T-cell (primary cell): ENCODE data around the gene ERICH2. TPM values are rescaled to one million over a fixed set of nuclear protein-coding genes. Genes with fewer than 3 reads are reported as not detected.

Experiments
- ATAC-seq, 4 experiments: fragments of 200-7000 bp in 3 of 4; fragments of 150-1000 bp in 1 of 4; cut with Tn5 transposase; replicated peaks in 1 of 4; 1 replicate in 3 of 4; 2 replicates in 1 of 4; pipeline ENCODE4 v1.10.0; 2021; ENCODE audit warnings: moderate library complexity in 3 of 4, mild to moderate bottlenecking in 2 of 4, moderate number of reproducible peaks in 1 of 4
- CTCF ChIA-PET, 2 donors: fragments of 300-600 bp; sonication (Branson Sonifier 250); formaldehyde crosslinking; loops; one replicate each; lab custom pipeline; 2022; ENCODE audit warnings: antibody characterized with exemption in 2 of 2; lab: Charles Lee
- POLR2A ChIA-PET, 2 donors: fragments of 300-600 bp; sonication (Branson Sonifier 250); formaldehyde crosslinking; loops; one replicate each; lab custom pipeline; 2022; ENCODE audit warnings: antibody characterized with exemption in 2 of 2; lab: Charles Lee
- DNase-seq, 35 experiments: peaks; one replicate each; pipeline versions ENCODE4 v3.0.0 to v3.0.0-alpha.2; 2013 to 2023
- H3K27ac ChIP-seq: one replicate; pipeline ENCODE4 v1.5.1; 2013; ENCODE audit warnings: low read length
- H3K27me3 ChIP-seq, 2 experiments: replicated peaks in 1 of 2; 1 replicate in 1 of 2; 2 replicates in 1 of 2; pipeline versions ENCODE4 v1.6.1 to v1.7.0; 2013; ENCODE audit warnings: low read length in 1 of 2, mixed read lengths in 1 of 2; ENCODE audit not compliant: control insufficient read depth in 2 of 2, insufficient read depth in 2 of 2; ENCODE audit errors: extremely low read depth in 1 of 2
- H3K36me3 ChIP-seq, 2 donors: 1 replicate in 1 of 2; 2 replicates in 1 of 2; pipeline versions ENCODE4 v1.6.1 to v1.7.0; 2013; ENCODE audit warnings: low read length in 1 of 2; ENCODE audit not compliant: control insufficient read depth in 2 of 2, insufficient read depth in 1 of 2; ENCODE audit errors: extremely low read depth in 1 of 2
- H3K4me1 ChIP-seq, 2 experiments: 1 replicate in 1 of 2; 2 replicates in 1 of 2; pipeline versions ENCODE4 v1.6.1 to v1.7.0; 2013; ENCODE audit warnings: low read length in 2 of 2, mixed read lengths in 1 of 2; ENCODE audit not compliant: insufficient read depth in 2 of 2, control insufficient read depth in 1 of 2; ENCODE audit errors: extremely low read depth in 1 of 2
- H3K4me3 ChIP-seq, 2 donors: 1 replicate in 1 of 2; 2 replicates in 1 of 2; pipeline versions ENCODE4 v1.5.1 to v1.7.0; 2013; ENCODE audit warnings: mild to moderate bottlenecking in 2 of 2, low read length in 1 of 2, moderate library complexity in 1 of 2; ENCODE audit not compliant: control insufficient read depth in 1 of 2; ENCODE audit errors: extremely low read depth in 1 of 2
- H3K9me3 ChIP-seq: 2 replicates; pipeline ENCODE4 v1.7.0; 2013
- H3K27ac Mint-ChIP-seq, 2 donors: one replicate each; pipeline ENCODE4 v1.8.0; 2020 to 2021; ENCODE audit warnings: mild to moderate bottlenecking in 2 of 2, mixed read lengths in 2 of 2
- H3K27me3 Mint-ChIP-seq, 2 donors: one replicate each; pipeline ENCODE4 v1.8.0; 2021 to 2022; ENCODE audit warnings: mixed read lengths in 2 of 2
- H3K36me3 Mint-ChIP-seq: one replicate; pipeline ENCODE4 v1.8.0; 2021; ENCODE audit warnings: mixed read lengths
- H3K4me1 Mint-ChIP-seq, 3 donors: one replicate each; pipeline ENCODE4 v1.8.0; 2020 to 2022; ENCODE audit warnings: mixed read lengths in 3 of 3, mild to moderate bottlenecking in 1 of 3
- H3K4me3 Mint-ChIP-seq, 3 donors: one replicate each; pipeline ENCODE4 v1.8.0; 2020 to 2022; ENCODE audit warnings: mild to moderate bottlenecking in 3 of 3, mixed read lengths in 3 of 3, moderate library complexity in 3 of 3
- H3K9me3 Mint-ChIP-seq, 3 donors: one replicate each; pipeline ENCODE4 v1.8.0; 2020 to 2022; ENCODE audit warnings: mixed read lengths in 3 of 3
- WGBS: methylation state at CpG from one replicate; pipeline ENCODE4 v1.1.5; 2013; ENCODE audit warnings: missing lambda C conversion rate; ENCODE audit not compliant: insufficient coverage; 5-methylcytosine and 5-hydroxymethylcytosine counted together
- total RNA-seq, 35 experiments: library from RNA in 6 of 35; stranded (reverse) in 6 of 35; fragments of 120-200 nt in 1 of 35; gene quantifications; one replicate each; pipeline versions ENCODE4 v1.2.1 to v1.2.4 and lab custom pipeline; 2013 to 2026

ERICH2 gene
- total RNA-seq, 5 donors from 2014 or later (not counting 1 experiment from before 2014, with no cell fraction given): not detected

GRCh38 chr2:170820757-170821530 lies 50.8 kb downstream of the ERICH2 start:
- no peaks in the 10 kb centered on the region for H3K36me3 ChIP-seq
- Mint-ChIP-seq H3K9me3 (no peaks in the 10 kb centered on the region), H3K27me3 (peaks cover 74 to 89% of the 10 kb centered on the region in 2 donors), H3K27ac (peak overlapping the region in 1 of 2 donors; percentile 7), H3K36me3 (no peaks in the 10 kb centered on the region), H3K4me1 (peaks cover 56 to 66% (median 57%) of the 10 kb centered on the region in 3 donors), H3K4me3 (peak overlapping the region; percentile 72 to 87 (median 81))
- CTCF ChIA-PET: interaction anchor here (0.5 to 1.4 kb wide), 6 partner anchors 50 to 601 kb away, joined by 3 to 6 read pairs (median 4); partner anchors contain the start of gene GORASP2 (in 1 of the 2)
- peaks cover 14 to 77% of the 10 kb centered on the region in 2 experiments for H3K4me1 ChIP-seq
- ATAC-seq: peak in 3 of 4 experiments; percentile 29 to 66 (median 35)
- H3K27ac ChIP-seq: no peak overlapping the region
- POLR2A ChIA-PET: no interaction called here
- peaks cover 16 to 96% of the 10 kb centered on the region in 2 experiments for H3K27me3 ChIP-seq
- DNase-seq: peak in 4 of 35 experiments; percentile 26 to 65 (median 26)
- peak overlapping the region; percentile 49 to 55 for H3K4me3 ChIP-seq
- no peaks in the 10 kb centered on the region for H3K9me3 ChIP-seq
- 17% methylated on average over 9 of the region's 18 CpGs for WGBS

GRCh38 chr2:170821531-170822289 lies 51.5 kb downstream of the ERICH2 start:
- POLR2A ChIA-PET: interaction anchor here in 1 of 2 donors (0.6 kb wide), 1 partner anchor 41 kb away, joined by 12 read pairs; no protein-coding TSS in a partner anchor
- Histone ChIP-seq H3K36me3 (no peaks in the 10 kb centered on the region), H3K9me3 (no peaks in the 10 kb centered on the region), H3K4me3 (peak overlapping the region; percentile 17 to 55), H3K4me1 (peaks cover 11 to 69% of the 10 kb centered on the region in 2 experiments), H3K27ac (no peak overlapping the region), H3K27me3 (peaks cover 16 to 93% of the 10 kb centered on the region in 2 experiments)
- Mint-ChIP-seq H3K36me3 (no peaks in the 10 kb centered on the region), H3K4me3 (peak overlapping the region; percentile 72 to 87 (median 81)), H3K27me3 (peaks cover 78 to 91% of the 10 kb centered on the region in 2 donors), H3K27ac (peak overlapping the region in 1 of 2 donors; percentile 31), H3K4me1 (peaks cover 50 to 61% (median 55%) of the 10 kb centered on the region in 3 donors), H3K9me3 (no peaks in the 10 kb centered on the region)
- DNase-seq (peak in 2 of 35 experiments; percentile 8 to 15), ATAC-seq (no peak)
- CTCF ChIA-PET: interaction anchor here (0.6 to 1.4 kb wide), 4 partner anchors 51 to 461 kb away, joined by 3 to 6 read pairs (median 4); no protein-coding TSS in a partner anchor
- WGBS: 9% methylated on average over 21 of the region's 40 CpGs

- ChIA-PET POLR2A (no interaction called here), CTCF (no interaction called here)
- Histone ChIP-seq H3K27ac (no peak overlapping the region), H3K36me3 (no peaks in the 10 kb centered on the region), H3K4me1 (peaks cover 8 to 62% of the 10 kb centered on the region in 2 experiments), H3K9me3 (no peaks in the 10 kb centered on the region), H3K27me3 (peaks cover 16 to 93% of the 10 kb centered on the region in 2 experiments), H3K4me3 (peak overlapping the region; percentile 17 to 55)
- Mint-ChIP-seq H3K9me3 (no peaks in the 10 kb centered on the region), H3K4me1 (peaks cover 45 to 54% (median 48%) of the 10 kb centered on the region in 3 donors), H3K36me3 (no peaks in the 10 kb centered on the region), H3K27me3 (peaks cover 75 to 91% of the 10 kb centered on the region in 2 donors), H3K27ac (no peak overlapping the region), H3K4me3 (peak overlapping the region; percentile 61 to 87 (median 62))
- DNase-seq (peak in 7 of 35 experiments; percentile 17 to 55 (median 30)), ATAC-seq (peak; percentile 41 to 51 (median 46))
- WGBS: 6% methylated on average over 25 of the region's 43 CpGs
Observed at GRCh38 chr2:170822290-170823087, 52.3 kb downstream of the ERICH2 start.

- Histone ChIP-seq H3K4me1 (peaks cover 5 to 54% of the 10 kb centered on the region in 2 experiments), H3K4me3 (peak overlapping the region in 1 of 2 donors; percentile 53)
- peaks cover 38 to 47% (median 40%) of the 10 kb centered on the region in 3 donors for H3K4me1 Mint-ChIP-seq
Observed at GRCh38 chr2:170823088-170823897, 53.1 kb downstream of the ERICH2 start.

GRCh38 chr2:170823898-170824215 lies 53.7 kb downstream of the ERICH2 start:
- peak overlapping the region in 2 of 3 donors; percentile 37 to 87 for H3K4me3 Mint-ChIP-seq
- H3K36me3 ChIP-seq: no peaks in the 10 kb centered on the region
- no peaks in the 10 kb centered on the region for H3K36me3 Mint-ChIP-seq
- POLR2A ChIA-PET: interaction anchor here in 1 of 2 donors (0.5 kb wide), 1 partner anchor 52 kb away, joined by 3 read pairs; no protein-coding TSS in a partner anchor
- peaks cover 33 to 41% (median 34%) of the 10 kb centered on the region in 3 donors for H3K4me1 Mint-ChIP-seq
- H3K9me3 Mint-ChIP-seq: no peaks in the 10 kb centered on the region
- DNase-seq (no peak), ATAC-seq (no peak)
- 0% methylated on average over 2 of the region's 11 CpGs for WGBS
- no peak overlapping the region for H3K4me3 ChIP-seq
- no peaks in the 10 kb centered on the region for H3K9me3 ChIP-seq
- H3K4me1 ChIP-seq: peaks cover 5 to 48% of the 10 kb centered on the region in 2 experiments
- CTCF ChIA-PET: interaction anchor here in 1 of 2 donors (0.6 kb wide), 1 partner anchor 425 kb away, joined by 3 read pairs; no protein-coding TSS in a partner anchor
- H3K27me3 ChIP-seq: peaks cover 14 to 89% of the 10 kb centered on the region in 2 experiments
- H3K27ac ChIP-seq: no peak overlapping the region
- peaks cover 71 to 89% of the 10 kb centered on the region in 2 donors for H3K27me3 Mint-ChIP-seq
- H3K27ac Mint-ChIP-seq: no peak overlapping the region

More at GRCh38 chr2:170823088-170823897, 53.1 kb downstream of the ERICH2 start:
- WGBS: 3% methylated on average over 41 of the region's 61 CpGs
- CTCF ChIA-PET: interaction anchor here in 1 of 2 donors (0.6 kb wide), 1 partner anchor 424 kb away, joined by 3 read pairs; no protein-coding TSS in a partner anchor
- Mint-ChIP-seq H3K27me3 (peaks cover 71 to 89% of the 10 kb centered on the region in 2 donors), H3K36me3 (no peaks in the 10 kb centered on the region), H3K27ac (no peak overlapping the region), H3K9me3 (no peaks in the 10 kb centered on the region), H3K4me3 (peak overlapping the region in 2 of 3 donors; percentile 61 to 87)
- peak in 3 of 4 experiments; percentile 19 to 28 (median 25) for ATAC-seq
- peak in 1 of 35 experiments; percentile 24 for DNase-seq
- Histone ChIP-seq H3K27ac (no peak overlapping the region), H3K9me3 (no peaks in the 10 kb centered on the region), H3K36me3 (no peaks in the 10 kb centered on the region), H3K27me3 (peaks cover 14 to 91% of the 10 kb centered on the region in 2 experiments)
- POLR2A ChIA-PET: interaction anchor here in 1 of 2 donors (0.5 kb wide), 1 partner anchor 52 kb away, joined by 3 read pairs; no protein-coding TSS in a partner anchor
